Calu3 (cell line): ENCODE data around the gene SLC7A6OS. TPM values are rescaled to one million over a fixed set of nuclear protein-coding genes. Genes with fewer than 3 reads are reported as not detected.

Source experiments
- BruUV-seq: library from RNA; stranded (reverse); fragments of 400-500 nt; replicated peaks from 2 replicates; lab custom pipeline; 2021; lab: Mats Ljungman, UMichigan
- CTCF ChIA-PET: fragments of 300-600 bp; sonication (Branson Sonifier 250); formaldehyde crosslinking; loops from one replicate; lab custom pipeline; 2022; ENCODE audit warnings: antibody characterized with exemption; lab: Charles Lee
- DNase-seq: peaks from one replicate; pipeline ENCODE4 v3.0.0; 2022
- H3K27ac Mint-ChIP-seq: one replicate; pipeline ENCODE4 v1.8.0; 2022; ENCODE audit warnings: mixed read lengths; ENCODE audit not compliant: unreplicated experiment
- H3K27me3 Mint-ChIP-seq: one replicate; pipeline ENCODE4 v1.8.0; 2022; ENCODE audit warnings: mixed read lengths; ENCODE audit not compliant: unreplicated experiment
- H3K36me3 Mint-ChIP-seq: one replicate; pipeline ENCODE4 v1.8.0; 2022; ENCODE audit warnings: mild to moderate bottlenecking, moderate library complexity, mixed read lengths; ENCODE audit not compliant: insufficient read depth, unreplicated experiment
- H3K4me1 Mint-ChIP-seq: one replicate; pipeline ENCODE4 v1.8.0; 2022; ENCODE audit warnings: mild to moderate bottlenecking, low read depth, mixed read lengths; ENCODE audit not compliant: unreplicated experiment
- H3K4me3 Mint-ChIP-seq: one replicate; pipeline ENCODE4 v1.8.0; 2022; ENCODE audit warnings: mild to moderate bottlenecking, low read depth, moderate library complexity, mixed read lengths; ENCODE audit not compliant: unreplicated experiment
- H3K9me3 Mint-ChIP-seq: one replicate; pipeline ENCODE4 v1.8.0; 2022; ENCODE audit warnings: low read depth, mixed read lengths; ENCODE audit not compliant: unreplicated experiment
- CTCF ChIP-seq: fragments of 200-600 bp; IDR thresholded peaks from one replicate; pipeline ENCODE4 v1.8.0; 2022; ENCODE audit warnings: antibody characterized with exemption; ENCODE audit not compliant: unreplicated experiment
- intact Hi-C: fragments of 100-400 bp; cut with micrococcal nuclease; formaldehyde crosslinking; loops from one replicate; pipeline ENCODE4 v1.10.0; 2022; ENCODE audit not compliant: unreplicated experiment
- total RNA-seq: library from RNA; stranded (reverse); gene quantifications from 2 replicates; pipeline ENCODE4 v1.2.3, GENCODE V29; 2022

The SLC7A6OS gene
- total RNA-seq, 1 experiment from 2014 or later = 28.4 TPM

GRCh38 chr16:68357521-68357922, 46.8 kb upstream of the SLC7A6OS start:
- intact Hi-C loops = no loop called here
- Mint-ChIP-seq H3K27ac (no peak overlapping the region), H3K27me3 (no peaks in the 10 kb centered on the region), H3K36me3 (peaks cover 29% of the 10 kb centered on the region), H3K4me1 (no peaks in the 10 kb centered on the region), H3K4me3 (no peak overlapping the region), H3K9me3 (no peaks in the 10 kb centered on the region)
- no peak for DNase-seq
- BruUV-seq = no TSS peak
- CTCF ChIA-PET = no interaction called here
- no peak for TF ChIP-seq CTCF

DNA sequence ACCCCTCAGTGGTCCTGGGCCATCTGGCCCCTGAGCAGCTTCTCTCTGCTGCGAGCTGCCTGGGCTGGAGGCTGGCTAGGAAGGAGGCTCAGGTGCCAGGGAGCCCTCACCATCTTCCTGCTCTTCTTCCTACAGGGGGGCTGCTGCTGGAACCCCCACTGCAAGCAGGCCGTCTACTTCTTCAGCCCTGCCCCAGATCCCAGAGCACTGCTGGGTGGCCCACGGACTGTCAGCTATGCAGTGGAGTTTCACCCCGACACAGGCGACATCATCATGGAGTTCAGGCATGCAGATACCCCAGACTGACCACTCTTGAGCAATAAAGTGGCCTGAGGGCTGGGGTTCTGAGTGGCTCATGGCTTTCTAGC, 46.2 kb upstream of the SLC7A6OS start:
- Mint-ChIP-seq H3K4me1 (no peaks in the 10 kb centered on the region), H3K4me3 (no peak overlapping the region), H3K36me3 (peaks cover 34% of the 10 kb centered on the region)

DNA sequence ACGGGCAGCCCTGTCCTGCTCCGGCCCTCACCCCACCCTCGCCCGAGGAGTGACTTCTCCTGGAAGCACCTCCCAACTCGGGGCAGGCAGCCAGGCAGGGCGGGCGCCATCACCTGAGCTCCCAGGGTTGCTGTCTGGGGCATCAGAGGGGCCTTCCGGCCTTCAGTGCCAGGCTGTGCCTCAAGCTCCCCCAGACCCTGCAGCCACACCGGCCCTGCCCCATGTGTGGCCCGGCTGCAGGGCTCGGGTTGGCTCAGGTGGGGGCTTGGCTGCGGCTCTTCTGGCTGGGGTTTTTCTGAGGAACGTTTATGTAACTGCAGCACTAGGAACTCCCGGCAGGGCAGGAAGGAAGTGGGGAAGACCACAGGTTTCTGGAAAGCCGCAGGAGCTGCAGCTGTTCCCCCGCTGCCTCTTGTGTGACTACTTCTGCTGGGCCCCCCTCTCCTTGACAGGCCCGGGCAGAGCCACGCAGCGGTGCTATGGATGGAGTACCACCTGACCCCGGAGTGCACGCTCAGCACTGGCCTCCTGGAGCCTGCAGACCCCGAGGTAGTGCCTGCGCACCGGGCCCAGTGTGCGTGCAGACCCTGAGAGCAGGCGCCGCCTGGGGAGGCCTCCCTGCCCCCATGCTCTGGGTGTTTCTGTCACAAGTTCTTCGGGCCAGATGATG, 45.6 kb upstream of the SLC7A6OS start:
- no peaks in the 10 kb centered on the region for H3K27me3 Mint-ChIP-seq
- no TSS peak for BruUV-seq
- no peak overlapping the region for H3K4me3 Mint-ChIP-seq
- H3K27ac Mint-ChIP-seq = no peak overlapping the region
- CTCF ChIA-PET = no interaction called here
- TF ChIP-seq CTCF = no peak
- no peaks in the 10 kb centered on the region for H3K9me3 Mint-ChIP-seq
- DNase-seq = no peak
- H3K4me1 Mint-ChIP-seq = no peaks in the 10 kb centered on the region
- intact Hi-C loops = no loop called here
- peaks cover 38% of the 10 kb centered on the region for H3K36me3 Mint-ChIP-seq

More for the DNA sequence above, 46.2 kb upstream of the SLC7A6OS start:
- TF ChIP-seq CTCF = no peak
- H3K27ac Mint-ChIP-seq = no peak overlapping the region
- BruUV-seq = no TSS peak
- intact Hi-C loops = no loop called here
- CTCF ChIA-PET = no interaction called here
- DNase-seq = no peak
- H3K9me3 Mint-ChIP-seq = no peaks in the 10 kb centered on the region
- H3K27me3 Mint-ChIP-seq = no peaks in the 10 kb centered on the region

- intact Hi-C loops = no loop called here
- Mint-ChIP-seq H3K27me3 (no peaks in the 10 kb centered on the region), H3K9me3 (no peaks in the 10 kb centered on the region), H3K36me3 (peaks cover 41% of the 10 kb centered on the region), H3K4me3 (no peak overlapping the region), H3K27ac (no peak overlapping the region), H3K4me1 (no peaks in the 10 kb centered on the region)
- CTCF ChIA-PET = interaction anchor here (0.6 kb wide), 2 partner anchors 188 to 245 kb away, joined by 3 to 5 read pairs; no protein-coding TSS in a partner anchor
- BruUV-seq = no TSS peak
- no peak for TF ChIP-seq CTCF
- DNase-seq = no peak
Measured at GRCh38 chr16:68355447-68356248, 44.9 kb upstream of the SLC7A6OS start.
